ENCODE data around the gene ARHGAP9. TPM values are rescaled to one million over a fixed set of nuclear protein-coding genes. Genes with fewer than 3 reads are reported as not detected.

Gene ARHGAP9
- total RNA-seq, 4 donors from 2014 or later, result 5.4 to 7.4 (median 5.9) TPM

GRCh38 chr12:57460468-57460784, 19.2 kb downstream of the ARHGAP9 start:
- TF ChIP-seq POLR2A (IDR thresholded peaks at IDR 0.05) (no peak), CTCF (IDR thresholded peaks at IDR 0.05) (no peak), EP300 (IDR thresholded peaks at IDR 0.05) (no peak), POLR2AphosphoS5 (IDR thresholded peaks at IDR 0.05) (no peak)
- Histone ChIP-seq H3K4me3 (peak overlapping the region; percentile 75), H3K4me1 (peaks cover 51% of the 10 kb centered on the region), H3K36me3 (no peaks in the 10 kb centered on the region), H3K27ac (no peak overlapping the region), H3K27me3 (no peaks in the 10 kb centered on the region), H3K9me3 (no peaks in the 10 kb centered on the region)
- WGBS, result 2% methylated on average over 5 of the region's 6 CpGs
- no peak for DNase-seq (ENCODE audit: low spot score in 2 of 2)

- Histone ChIP-seq H3K4me3 (peak within 1 kb of the TSS; percentile 75), H3K36me3 (no peaks in the 10 kb centered on the region), H3K27ac (peak within 1 kb of the TSS; percentile 28), H3K4me1 (peaks cover 51% of the 10 kb centered on the region), H3K9me3 (no peaks in the 10 kb centered on the region), H3K27me3 (no peaks in the 10 kb centered on the region)
- TF ChIP-seq POLR2AphosphoS5 (IDR thresholded peaks at IDR 0.05), result no peak
- no peak for TF ChIP-seq CTCF (IDR thresholded peaks at IDR 0.05)
- TF ChIP-seq POLR2A (IDR thresholded peaks at IDR 0.05), result no peak
- TF ChIP-seq EP300 (IDR thresholded peaks at IDR 0.05), result no peak
- DNase-seq (ENCODE audit: low spot score in 2 of 2), result no peak
- under 1% methylated on average over 33 of the region's 36 CpGs for WGBS
Measured at GRCh38 chr12:57459750-57460467, 19.8 kb downstream of the ARHGAP9 start, which contains the start of gene GLI1. Gene GLI1 (plus strand): TSS chr12:57459785. CDS start chr12:57463692, 3,907 bp downstream.

GRCh38 chr12:57459055-57459749, 20.5 kb downstream of the ARHGAP9 start:
- TF ChIP-seq POLR2A (IDR thresholded peaks at IDR 0.05) (no peak), CTCF (IDR thresholded peaks at IDR 0.05) (peak; percentile 96 to 98), EP300 (IDR thresholded peaks at IDR 0.05) (no peak), POLR2AphosphoS5 (IDR thresholded peaks at IDR 0.05) (no peak)
- H3K27ac ChIP-seq, result peak overlapping the region; percentile 28
- peaks cover 51% of the 10 kb centered on the region for H3K4me1 ChIP-seq
- peak; percentile 96 for DNase-seq (ENCODE audit: low spot score in 2 of 2)
- WGBS, result 0% methylated on average over 12 of the region's 24 CpGs
- no peaks in the 10 kb centered on the region for H3K27me3 ChIP-seq
- H3K36me3 ChIP-seq, result no peaks in the 10 kb centered on the region
- H3K9me3 ChIP-seq, result no peaks in the 10 kb centered on the region
- peak overlapping the region; percentile 75 for H3K4me3 ChIP-seq

- Histone ChIP-seq H3K27me3 (no peaks in the 10 kb centered on the region), H3K9me3 (no peaks in the 10 kb centered on the region), H3K4me1 (peaks cover 51% of the 10 kb centered on the region), H3K4me3 (peak overlapping the region; percentile 75), H3K27ac (peak overlapping the region; percentile 27), H3K36me3 (no peaks in the 10 kb centered on the region)
- TF ChIP-seq POLR2A (IDR thresholded peaks at IDR 0.05) (no peak), EP300 (IDR thresholded peaks at IDR 0.05) (no peak), POLR2AphosphoS5 (IDR thresholded peaks at IDR 0.05) (no peak), CTCF (IDR thresholded peaks at IDR 0.05) (no peak)
- 25% methylated on average over 3 of the region's 3 CpGs for WGBS
- no peak for DNase-seq (ENCODE audit: low spot score in 2 of 2)
Measured at GRCh38 chr12:57458665-57459054, 21.0 kb downstream of the ARHGAP9 start.

- Histone ChIP-seq H3K27ac (no peak overlapping the region), H3K27me3 (no peaks in the 10 kb centered on the region), H3K36me3 (no peaks in the 10 kb centered on the region), H3K4me3 (no peak overlapping the region), H3K4me1 (peaks cover 41% of the 10 kb centered on the region), H3K9me3 (no peaks in the 10 kb centered on the region)
- 90% methylated on average over 6 of the region's 6 CpGs for WGBS
- TF ChIP-seq CTCF (IDR thresholded peaks at IDR 0.05) (no peak), POLR2AphosphoS5 (IDR thresholded peaks at IDR 0.05) (no peak), POLR2A (IDR thresholded peaks at IDR 0.05) (no peak), EP300 (IDR thresholded peaks at IDR 0.05) (no peak)
- no peak for DNase-seq (ENCODE audit: low spot score in 2 of 2)
Measured at GRCh38 chr12:57456737-57457490, 22.8 kb downstream of the ARHGAP9 start.

Data from suprapubic skin (tissue), 4 donors.